Activated CD4-positive, alpha-beta T cell treated with anti-CD3 and anti-CD28 coated beads for 1 hour (primary cell): Measurements from ENCODE around the gene DNAH2.

Source experiments
- DNase-seq: peaks from one replicate; pipeline ENCODE4 v3.0.0-alpha.2; 2020

DNAH2 gene

DNA sequence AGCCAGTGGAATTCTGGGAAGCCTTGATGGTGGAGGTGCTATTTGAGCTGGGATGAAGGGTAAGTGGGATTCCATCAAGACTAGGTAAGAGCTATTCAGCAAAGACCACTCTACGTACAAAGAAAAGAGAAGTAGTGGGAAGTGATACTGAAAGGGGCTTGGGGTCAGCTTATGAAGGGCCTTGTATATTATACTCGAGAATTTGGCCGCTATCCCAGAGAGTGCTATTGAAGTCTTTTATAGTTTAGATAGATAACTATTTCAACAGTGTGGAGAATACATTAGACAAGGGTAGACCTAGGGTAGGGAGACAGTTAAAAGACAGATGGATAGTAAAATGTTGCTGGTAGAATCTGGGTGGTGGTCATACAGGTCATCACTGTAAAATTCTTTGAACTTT, 10.3 kb downstream of the DNAH2 start:
- DNase-seq, result no peak

DNA sequence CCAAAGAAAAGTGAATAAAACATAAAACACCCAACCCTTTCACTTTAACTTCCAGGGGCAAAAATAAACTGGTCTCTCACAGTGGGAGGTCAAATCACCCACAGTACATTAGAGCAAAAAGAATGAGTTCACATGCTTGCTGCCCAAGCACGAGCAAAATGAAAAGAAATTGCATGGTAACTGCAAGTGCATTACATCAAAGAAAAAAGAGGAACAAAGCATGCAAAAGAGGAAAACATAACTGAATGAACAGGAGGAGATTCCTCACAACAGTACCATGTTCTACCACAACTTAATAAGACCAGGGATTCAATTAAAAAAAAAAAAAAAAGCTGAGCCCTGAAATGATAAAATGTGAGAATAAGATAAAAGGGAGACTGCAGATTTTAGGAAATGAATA, 12.3 kb downstream of the DNAH2 start:
- no peak for DNase-seq

DNA sequence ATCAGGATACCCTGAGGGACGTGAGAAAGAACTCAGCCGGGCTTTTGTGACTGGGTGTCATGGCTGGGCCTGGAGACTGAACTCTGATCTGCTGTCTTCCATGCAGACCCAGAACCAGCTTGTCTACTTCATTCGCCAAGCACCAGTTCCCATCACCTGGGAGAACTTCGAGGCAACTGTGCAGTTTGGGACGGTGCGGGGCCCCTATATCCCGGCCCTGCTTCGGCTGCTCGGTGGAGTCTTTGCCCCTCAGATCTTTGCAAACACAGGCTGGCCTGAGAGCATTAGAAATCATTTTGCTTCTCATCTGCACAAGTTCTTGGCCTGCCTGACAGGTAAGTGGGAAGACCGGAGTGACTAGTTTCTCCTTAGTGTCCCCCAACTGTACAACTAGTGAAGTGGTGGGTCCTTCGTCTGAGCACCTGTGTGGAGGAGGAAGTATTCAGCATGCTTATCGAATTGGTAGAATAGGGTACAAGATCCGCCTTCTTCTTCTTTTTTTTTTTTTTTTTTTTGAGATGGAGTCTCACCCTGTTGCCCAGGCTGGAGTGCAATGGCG, 15.5 kb downstream of the DNAH2 start:
- DNase-seq, result no peak

DNA sequence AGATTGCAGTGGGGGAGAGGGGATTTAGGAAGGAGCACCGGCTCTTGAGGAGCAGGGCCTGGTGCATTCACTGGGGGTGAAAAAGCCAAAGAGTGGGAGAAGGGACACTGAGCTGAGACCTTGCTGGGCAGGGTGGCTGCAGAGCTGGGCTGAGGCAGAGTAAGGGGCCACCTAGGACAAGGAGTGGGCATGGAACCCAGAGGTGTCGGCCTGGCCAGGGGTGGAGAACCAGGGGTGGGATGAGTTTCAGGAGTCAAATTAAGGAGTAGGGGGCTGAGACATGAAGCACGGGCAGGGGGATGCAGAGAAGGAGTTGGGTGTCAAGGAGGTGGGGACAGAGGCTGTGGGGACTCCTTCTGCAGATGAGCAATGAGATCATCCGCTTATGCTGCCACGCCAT, 20.1 kb downstream of the DNAH2 start:
- no peak for DNase-seq

DNA sequence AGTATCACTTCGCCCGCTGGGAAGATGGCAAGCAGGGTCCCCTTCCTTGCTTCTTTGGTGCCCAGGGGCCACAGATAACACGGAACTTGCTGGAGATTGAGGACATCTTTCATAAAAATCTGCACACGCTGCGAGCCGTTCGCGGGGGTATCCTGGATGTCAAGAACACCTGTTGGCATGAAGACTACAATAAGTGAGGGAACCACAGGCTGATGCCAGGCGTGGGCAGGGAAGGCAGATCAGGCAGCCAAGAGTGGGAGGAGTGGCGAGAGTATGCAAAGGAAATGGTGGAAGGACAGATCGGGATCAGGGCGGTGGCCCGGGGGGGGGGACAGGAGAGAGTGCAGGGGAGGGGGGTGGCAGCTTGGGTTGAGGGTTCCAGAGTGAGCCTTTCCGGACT, 22.2 kb downstream of the DNAH2 start:
- no peak for DNase-seq

DNA sequence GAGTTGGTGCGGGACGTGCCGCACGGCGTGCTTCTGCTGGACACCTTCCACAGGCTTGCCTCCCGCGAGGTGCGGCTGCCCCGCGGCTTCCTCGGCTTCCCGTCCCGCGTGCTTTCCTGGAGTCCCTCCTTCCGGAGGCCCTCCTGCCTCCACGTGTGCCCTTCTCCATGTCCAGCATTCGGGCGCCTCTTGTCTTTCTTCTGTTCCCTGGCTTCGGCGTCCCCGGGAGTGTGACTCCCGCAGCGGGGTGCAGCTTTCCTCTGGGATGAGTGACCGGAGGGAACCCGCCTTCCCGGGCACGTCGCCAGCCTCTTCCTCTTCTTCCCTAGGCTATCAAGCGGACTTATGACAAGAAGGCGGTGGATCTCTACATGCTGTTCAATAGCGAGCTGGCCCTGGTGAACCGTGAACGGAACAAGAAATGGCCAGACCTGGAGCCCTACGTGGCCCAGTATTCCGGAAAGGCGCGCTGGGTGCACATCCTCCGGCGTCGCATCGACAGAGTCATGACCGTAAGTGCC, 23.0 kb downstream of the DNAH2 start:
- no peak for DNase-seq

DNA sequence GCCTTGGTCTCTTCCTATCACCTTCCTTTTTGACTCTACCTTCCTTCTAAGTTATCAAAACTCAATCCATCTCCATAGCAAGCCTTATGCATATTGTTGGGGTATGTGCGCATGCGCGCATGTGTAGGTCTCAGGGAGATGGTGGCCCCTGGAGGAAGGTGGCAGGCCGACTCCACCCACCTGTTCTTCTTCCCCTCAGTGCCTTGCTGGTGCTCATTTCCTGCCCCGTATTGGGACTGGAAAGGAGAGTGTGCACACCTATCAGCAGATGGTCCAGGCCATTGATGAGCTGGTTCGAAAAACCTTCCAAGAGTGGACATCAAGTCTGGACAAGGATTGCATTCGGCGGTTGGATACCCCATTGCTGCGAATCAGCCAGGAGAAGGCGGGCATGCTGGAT, 25.2 kb downstream of the DNAH2 start:
- DNase-seq, result no peak

DNA sequence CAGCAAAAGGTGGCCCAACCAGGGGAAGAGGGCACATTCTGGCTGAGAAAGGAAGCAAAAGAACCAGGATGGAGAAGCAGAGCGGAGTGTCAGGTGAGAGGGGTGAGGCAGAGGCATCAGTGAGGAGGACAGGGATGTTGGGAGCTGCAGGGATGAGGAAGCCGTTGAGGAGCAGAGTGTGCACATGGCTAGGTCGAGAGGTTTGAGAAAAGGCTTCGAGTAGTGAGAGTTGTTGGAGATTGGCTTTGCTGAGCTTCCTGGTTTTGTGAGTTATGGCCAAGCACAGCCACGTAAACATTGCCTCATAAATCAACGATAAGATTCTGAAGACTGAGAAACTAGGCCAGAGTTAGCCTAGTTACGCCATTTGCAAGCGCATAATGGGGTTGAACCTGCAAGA, 26.9 kb downstream of the DNAH2 start:
- DNase-seq, result no peak

DNA sequence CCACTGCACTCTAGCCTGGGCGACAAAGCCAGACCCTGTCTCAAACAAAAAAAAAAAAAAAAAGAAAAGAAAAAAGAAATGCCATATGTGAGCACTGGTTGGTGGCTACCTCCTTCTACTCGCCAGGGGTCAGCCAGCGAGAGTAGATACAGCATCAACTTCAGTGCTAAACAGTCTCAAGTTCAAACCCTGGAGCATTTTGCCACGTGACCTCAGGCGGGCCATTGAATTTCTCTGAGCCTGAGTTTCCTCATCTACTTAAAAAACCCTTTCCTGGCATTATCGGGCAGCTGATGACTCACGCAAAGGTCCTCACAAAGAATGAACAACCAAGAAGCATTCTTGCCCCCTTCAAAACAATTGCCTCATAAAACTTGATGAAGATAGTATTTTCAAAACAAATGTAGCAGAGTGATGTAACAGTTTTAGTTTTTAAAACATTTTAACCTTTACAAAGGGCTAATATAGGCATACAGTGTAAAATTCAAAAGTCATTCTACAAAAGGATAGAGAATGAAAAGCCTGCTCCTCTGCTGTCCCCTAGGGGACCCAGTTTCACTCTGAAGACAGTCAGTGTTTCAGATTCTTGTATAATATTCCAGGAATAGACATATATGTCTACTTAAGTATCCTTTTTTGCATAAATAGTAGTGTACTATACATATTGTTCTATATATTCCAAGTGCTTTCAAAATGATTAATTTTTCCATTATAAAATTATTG, 28.4 kb downstream of the DNAH2 start:
- no peak for DNase-seq

DNA sequence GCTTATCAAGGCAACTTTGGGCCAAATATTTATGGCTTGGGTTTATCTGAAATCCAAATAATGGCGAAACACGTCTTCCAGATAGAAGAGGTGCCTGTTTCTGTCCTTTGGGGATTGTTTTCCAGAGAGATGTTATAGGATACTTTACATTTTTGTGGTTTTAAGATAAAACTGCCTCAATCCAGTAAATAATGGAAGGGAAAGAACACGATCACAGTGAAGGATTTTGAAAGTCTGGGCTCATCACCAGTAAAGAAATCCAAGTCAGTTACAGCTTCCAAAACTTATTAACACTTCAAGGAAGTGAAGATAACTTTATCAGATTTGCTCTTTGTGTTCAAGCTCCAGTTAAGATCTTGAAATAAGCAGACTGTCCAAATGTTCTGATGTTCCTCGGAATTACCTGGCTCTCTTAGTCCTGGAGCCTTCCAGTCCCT, 30.1 kb downstream of the DNAH2 start:
- no peak for DNase-seq

DNA sequence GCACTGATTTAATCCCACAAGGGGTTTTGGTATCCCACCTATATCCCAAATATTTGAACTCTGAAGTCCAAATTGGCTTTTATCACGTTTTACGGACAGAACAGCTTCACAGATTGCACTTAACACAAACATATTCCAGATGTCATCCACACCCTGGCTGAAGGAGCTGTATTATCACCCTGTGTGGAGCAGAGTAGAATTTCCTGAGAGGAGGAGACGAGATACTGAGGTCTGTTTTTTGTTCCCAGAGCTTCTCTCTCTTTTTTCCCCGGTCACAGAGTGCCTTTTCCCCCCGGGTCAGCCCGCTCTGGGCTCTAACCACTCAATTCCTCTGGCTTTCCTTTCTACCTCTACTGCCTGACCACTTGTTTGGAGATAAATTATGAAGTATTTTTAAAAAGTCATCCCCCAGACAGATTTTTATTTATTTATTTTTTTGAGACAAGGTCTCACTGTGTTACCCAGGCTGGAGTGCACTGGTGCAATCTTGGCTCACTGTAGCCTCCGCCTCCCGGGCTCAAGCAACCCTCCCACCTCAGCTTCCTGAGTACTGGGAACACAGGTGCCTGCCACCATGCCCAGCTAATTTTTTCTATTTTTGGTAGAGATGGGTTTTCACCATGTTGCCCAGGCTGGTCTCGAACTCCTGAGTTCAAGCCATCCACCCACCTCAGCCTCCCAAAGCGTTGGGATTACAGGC, 30.7 kb downstream of the DNAH2 start:
- no peak for DNase-seq

DNA sequence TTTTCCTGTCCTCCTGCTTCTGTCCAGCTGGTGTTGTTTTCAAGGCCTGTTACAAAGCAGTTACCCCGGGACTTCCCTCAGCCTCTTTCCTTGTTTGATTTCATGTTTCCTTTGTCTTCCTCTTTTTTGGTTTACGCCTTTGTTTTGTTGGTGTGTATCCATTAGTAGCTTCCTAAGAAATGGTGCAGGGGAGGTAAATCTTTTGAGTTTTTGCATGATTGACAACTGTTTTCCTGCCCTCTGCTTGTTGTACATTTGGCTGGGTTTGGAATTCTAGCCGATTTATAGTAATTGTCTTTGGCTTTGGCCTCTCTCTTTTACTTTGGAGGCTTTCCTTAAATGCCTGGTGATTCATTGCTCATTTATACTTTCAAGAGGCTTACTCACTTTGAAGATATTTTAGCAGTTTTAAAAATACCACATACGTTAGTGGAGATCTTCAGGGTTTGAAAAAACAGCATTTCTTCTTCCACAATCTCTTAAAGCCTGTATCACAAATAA, 32.8 kb downstream of the DNAH2 start:
- DNase-seq, result no peak

DNA sequence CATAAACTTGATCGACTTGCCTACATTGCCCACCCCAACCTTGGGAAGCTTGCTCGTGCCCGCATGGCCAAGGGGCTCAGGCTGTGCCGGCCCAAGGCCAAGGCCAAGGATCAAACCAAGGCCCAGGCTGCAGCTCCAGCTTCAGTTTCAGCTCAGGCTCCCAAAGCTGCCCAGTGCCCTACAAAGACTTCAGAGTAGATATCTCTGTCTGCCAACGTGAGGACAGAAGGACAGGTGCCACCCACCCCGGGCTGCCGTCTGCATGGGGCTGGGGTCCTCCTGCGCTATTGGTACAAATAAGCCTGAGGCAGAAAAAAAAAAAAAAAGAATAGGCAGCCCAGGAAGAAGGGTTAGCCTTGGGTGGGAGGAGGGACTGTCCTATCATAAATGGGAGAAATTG, 37.1 kb downstream of the DNAH2 start:
- no peak for DNase-seq

DNA sequence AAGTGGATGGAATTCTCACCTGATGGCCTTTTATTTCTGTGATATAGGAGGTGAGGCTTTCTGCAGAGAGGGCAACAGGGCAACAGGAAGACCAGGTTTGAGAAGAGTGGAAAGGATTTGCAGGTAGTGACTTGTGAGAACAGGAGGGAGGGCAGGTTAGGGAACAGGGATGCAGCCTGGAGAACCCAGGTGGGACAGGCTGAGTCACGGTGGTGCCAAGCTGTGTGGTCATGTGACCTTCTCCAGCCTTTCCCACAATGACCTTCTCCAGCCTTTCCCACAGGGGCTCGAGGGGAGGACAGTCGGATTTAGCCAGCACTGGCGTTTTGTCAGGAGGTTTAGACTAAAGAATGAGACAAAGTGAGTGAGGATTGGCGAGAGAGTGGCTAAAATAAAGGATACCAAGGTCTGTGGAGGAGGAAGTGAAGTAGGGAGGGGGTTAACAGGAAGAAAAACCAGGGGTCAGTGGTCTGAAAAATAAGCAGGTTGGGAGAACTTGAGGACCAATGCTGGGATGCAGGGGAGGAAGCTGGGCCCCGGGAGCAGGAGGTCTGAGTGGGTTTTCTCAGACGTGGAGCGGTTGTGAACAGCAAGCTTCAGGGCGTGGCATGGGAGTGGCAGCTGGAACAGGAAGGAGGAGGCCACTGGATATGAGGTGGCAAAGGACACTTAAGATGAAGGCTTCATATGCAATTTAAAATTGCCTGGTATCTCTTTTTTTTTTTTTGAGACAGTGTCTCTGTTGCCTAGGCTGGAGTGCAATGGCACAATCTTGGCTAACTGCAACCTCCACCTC, 37.7 kb downstream of the DNAH2 start:
- no peak for DNase-seq

DNA sequence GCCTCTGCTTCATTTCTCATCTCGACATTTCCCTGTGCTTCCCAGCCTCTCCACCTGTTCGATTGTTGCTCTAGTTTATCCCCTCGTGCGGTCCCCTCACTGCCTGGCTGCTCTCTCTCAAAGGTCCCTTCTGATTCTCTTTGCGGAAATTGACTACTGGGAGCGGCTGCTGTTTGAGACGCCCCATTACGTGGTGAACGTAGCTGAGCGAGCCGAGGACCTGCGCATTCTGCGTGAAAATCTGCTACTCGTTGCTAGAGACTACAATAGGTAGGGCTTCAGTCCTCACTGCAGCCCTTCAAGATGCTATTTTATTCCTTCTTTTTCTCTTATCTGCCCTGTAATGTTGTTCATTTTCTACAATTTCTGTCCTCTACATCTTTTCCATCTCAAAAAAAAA, 39.4 kb downstream of the DNAH2 start:
- no peak for DNase-seq

DNA sequence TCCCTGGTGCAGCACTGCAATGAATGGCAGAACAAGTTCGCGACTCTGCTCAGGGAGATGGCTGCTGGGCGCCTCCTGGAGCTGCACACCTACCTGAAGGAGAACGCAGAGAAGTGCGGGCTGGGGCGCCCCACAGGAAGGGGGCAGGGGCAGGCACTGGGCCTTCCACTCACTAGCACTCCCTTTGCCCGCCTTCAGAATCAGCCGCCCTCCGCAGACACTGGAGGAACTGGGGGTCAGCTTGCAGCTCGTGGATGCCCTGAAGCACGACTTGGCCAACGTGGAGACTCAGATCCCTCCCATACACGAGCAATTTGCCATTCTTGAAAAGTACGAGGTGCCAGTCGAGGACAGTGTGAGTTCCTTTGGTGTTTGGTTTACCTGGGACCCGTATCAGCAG, 46.4 kb downstream of the DNAH2 start:
- no peak for DNase-seq

DNA sequence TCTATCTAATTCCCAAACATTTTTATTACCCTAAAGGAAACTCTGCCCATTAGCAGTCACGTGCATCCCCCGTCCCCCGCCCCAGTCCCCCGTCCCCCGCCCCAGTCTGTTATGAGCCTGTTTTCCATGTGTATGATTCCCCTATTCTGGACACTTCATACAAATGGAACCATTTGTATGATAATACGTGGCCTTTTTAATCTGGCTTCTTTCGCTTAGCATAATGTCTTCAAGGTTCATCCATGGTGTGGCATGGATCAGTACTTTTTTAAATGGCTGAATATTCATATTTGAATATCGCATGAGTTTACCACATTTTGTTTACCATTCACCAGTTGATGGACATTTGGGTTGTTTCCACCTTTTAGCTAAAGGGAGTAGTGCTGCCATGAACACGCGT, 49.5 kb downstream of the DNAH2 start:
- no peak for DNase-seq

DNA sequence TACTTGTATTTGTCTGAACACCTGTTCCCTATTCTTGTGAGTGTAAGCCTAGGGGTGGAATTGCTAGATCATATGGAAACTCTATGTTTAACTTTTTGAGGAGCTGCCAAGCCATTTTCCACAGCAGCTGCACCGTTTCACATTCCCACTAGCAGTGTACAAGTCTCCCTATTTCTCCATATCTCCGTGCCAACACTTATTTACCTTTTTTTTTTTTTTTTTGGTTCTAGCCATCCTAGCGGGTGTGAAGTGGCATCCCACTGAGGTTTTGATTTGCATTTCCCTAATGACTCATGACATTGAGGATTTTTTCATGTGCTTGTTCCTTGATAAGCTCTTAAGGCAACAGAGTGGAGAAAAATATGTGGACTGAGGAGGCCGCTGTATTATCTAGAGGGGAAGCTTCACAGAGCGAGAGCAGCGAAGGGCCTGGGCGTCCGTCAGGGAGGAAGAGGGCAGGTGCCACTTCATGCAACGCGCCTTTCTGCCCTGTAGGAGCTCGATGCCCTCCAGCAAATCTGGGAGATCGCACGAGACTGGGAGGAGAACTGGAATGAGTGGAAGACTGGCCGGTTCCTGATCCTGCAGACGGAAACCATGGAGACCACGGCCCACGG, 50.0 kb downstream of the DNAH2 start:
- no peak for DNase-seq

DNA sequence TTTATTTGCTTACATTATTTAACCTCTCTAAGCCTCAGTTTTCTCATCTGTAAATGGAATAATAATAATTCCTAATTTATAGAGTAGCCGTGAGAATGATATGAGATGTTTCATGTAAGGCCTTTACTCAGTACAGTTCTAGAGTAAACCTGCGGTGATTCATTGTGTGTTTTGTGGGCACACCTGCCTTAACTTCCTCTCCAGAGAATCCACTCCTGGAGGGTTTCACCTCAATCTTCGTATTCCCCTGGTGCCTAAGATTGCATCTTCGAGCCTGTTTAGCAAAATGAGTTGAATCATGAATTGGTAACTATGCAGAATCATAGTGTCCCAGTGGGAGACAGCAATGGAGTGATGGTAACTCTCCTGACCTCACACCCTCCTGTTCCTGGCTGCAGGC, 52.3 kb downstream of the DNAH2 start:
- no peak for DNase-seq

DNA sequence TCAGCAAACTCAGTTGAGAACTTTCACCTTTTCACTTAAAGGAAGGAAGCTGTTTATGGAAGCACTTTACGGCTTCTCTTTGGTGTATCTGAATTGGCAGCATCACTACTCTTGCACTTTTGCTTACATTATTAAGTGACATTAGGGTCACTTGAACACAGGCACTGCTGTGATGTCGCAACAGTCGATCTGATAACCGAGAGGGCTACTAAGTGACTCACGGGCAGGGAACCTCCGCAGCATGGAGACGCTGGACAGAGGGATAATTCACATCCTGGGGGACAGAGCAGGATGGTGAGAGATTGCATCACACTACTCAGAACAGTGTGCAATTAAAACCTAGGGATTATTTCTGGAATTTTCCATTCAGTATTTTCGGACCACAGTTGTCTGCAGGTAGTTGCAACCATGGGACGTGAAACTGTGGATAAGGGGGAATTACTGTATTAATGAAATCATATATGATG, 56.5 kb downstream of the DNAH2 start:
- no peak for DNase-seq

DNA sequence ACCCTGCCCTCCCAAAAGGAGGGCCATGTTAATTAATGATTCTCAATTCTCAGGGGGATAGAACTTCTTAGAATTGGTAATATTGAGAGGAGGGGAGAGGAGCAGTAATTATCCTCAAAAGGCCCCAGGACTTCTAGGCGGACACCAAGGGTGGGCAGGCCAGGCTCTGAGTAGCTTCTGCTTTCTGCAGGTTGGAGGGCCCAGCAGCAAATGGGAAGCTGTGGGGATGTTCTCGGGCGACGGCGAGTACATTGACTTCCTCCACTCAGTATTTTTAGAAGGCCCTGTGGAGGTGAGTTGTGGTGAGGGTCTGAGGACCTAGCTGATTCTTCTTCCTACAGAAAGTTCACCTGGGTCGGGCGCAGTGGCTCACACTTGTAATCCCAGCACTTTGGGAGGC, 57.5 kb downstream of the DNAH2 start:
- no peak for DNase-seq

DNA sequence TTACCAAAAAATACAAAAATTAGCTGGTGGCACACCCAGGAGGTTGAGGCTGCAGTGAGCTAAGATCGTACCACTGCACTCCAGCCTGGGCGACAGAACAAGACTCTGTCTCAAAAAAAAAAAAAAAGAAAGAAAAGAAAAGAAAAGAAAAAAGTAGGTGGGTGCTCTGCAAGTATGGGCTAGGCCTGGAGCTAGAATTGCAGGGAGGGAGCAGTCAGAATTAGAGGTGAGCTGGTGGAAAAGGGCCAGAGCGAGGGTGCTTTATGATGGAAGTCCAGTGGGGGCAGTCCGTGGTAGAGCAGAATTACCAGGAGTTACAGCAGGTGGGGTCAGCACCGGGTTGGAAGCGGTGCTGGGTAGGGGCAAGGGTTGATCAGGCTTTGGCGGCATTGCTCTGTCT, 59.5 kb downstream of the DNAH2 start:
- no peak for DNase-seq

DNA sequence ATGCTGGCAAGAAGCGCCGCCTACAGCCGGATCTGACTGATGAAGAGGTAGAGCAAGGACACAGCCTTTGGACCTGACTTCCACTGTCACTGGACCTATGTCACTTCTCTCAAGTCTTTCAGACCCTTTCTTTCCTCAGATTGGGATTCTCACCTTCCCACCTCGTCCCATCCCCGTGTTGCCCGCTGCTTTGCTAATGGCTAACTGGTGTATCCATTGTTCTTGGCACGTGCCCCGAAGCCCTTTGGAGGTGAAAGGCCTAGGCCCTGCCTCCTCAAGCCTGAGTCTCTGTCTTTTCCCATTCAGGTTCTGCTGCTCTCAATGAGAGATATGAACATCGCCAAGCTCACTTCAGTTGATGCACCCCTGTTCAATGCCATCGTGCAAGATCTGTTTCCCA, 63.2 kb downstream of the DNAH2 start:
- no peak for DNase-seq
